SK-N-SH (cell line): ENCODE measurements around the gene TKTL1. TPM values are rescaled to one million over a fixed set of nuclear protein-coding genes. Genes with fewer than 3 reads are reported as not detected.

Experiments used
- CTCF ChIA-PET: fragments of 300-600, 350-600 bp; formaldehyde crosslinking; extraction: SDS; loops from one replicate; lab custom pipeline; 2021; lab: Yijun Ruan, JAX
- POLR2A ChIA-PET: fragments of 350-600 bp; sonication (Branson Sonifier 250); formaldehyde crosslinking; extraction: SDS; loops from one replicate; lab custom pipeline; 2020; ENCODE audit warnings: antibody characterized with exemption, inconsistent platforms; lab: Yijun Ruan, JAX
- DNase-seq: peaks from one replicate; pipeline ENCODE4 v3.0.0; 2012
- H2AFZ ChIP-seq: fragments of 200-600 bp; sonication (generic); 2 replicates; pipeline ENCODE4 v1.8.1; 2016; ENCODE audit warnings: antibody characterized with exemption, mild to moderate bottlenecking, low read depth
- H3F3A ChIP-seq: fragments of 200-600 bp; sonication (generic); replicated peaks from 2 replicates; pipeline ENCODE3; 2016; ENCODE audit warnings: antibody characterized with exemption, mild to moderate bottlenecking; ENCODE audit not compliant: insufficient read depth
- H3K27ac ChIP-seq, 2 experiments: fragments of 200-500 bp in 1 of 2; fragments of 200-600 bp in 1 of 2; sonication (Bioruptor generic) in 1 of 2; sonication (generic), shearing (Covaris generic) in 1 of 2; 2 replicates each; pipeline versions ENCODE4 v1.5.1 to v1.6.1; 2014 to 2016; ENCODE audit warnings: low read depth in 2 of 2, inconsistent platforms in 1 of 2, low read length in 1 of 2, mild to moderate bottlenecking in 1 of 2, mixed read lengths in 1 of 2
- H3K27me3 ChIP-seq: fragments of 200-600 bp; sonication (generic), shearing (Covaris generic); 2 replicates; pipeline ENCODE4 v1.6.1; 2016; ENCODE audit warnings: mixed run types; ENCODE audit not compliant: insufficient read depth
- H3K36me3 ChIP-seq, 2 experiments: fragments of 200-500 bp in 1 of 2; fragments of 200-600 bp in 1 of 2; sonication (Bioruptor generic) in 1 of 2; sonication (generic) in 1 of 2; replicated peaks in 1 of 2; 2 replicates each; pipeline versions ENCODE3 to v1.5.1; 2014 to 2016; ENCODE audit warnings: low read length in 1 of 2, mild to moderate bottlenecking in 1 of 2; ENCODE audit not compliant: insufficient read depth in 2 of 2, control insufficient read depth in 1 of 2
- H3K4me1 ChIP-seq, 2 experiments: fragments of 200-500 bp in 1 of 2; fragments of 200-600 bp in 1 of 2; sonication (Bioruptor generic) in 1 of 2; sonication (generic), shearing (Covaris generic) in 1 of 2; 2 replicates each; pipeline versions ENCODE4 v1.5.1 to v1.6.1; 2014 to 2016; ENCODE audit warnings: low read depth in 1 of 2, low read length in 1 of 2, mixed run types in 1 of 2; ENCODE audit not compliant: insufficient read depth in 2 of 2, control insufficient read depth in 1 of 2
- H3K4me2 ChIP-seq: fragments of 200-600 bp; sonication (generic), shearing (Covaris generic); 2 replicates; pipeline ENCODE4 v1.6.1; 2017; ENCODE audit warnings: mixed run types
- H3K4me3 ChIP-seq, 2 experiments: fragments of 200-500 bp in 1 of 2; fragments of 200-600 bp in 1 of 2; sonication (Bioruptor generic) in 1 of 2; sonication (generic), shearing (Covaris generic) in 1 of 2; 2 replicates each; pipeline versions ENCODE4 v1.5.1 to v1.8.1; 2014 to 2016; ENCODE audit warnings: low read depth in 2 of 2, inconsistent platforms in 1 of 2, low read length in 1 of 2, mild to moderate bottlenecking in 1 of 2, mixed read lengths in 1 of 2, moderate library complexity in 1 of 2
- H3K79me2 ChIP-seq: fragments of 200-600 bp; sonication (generic); 2 replicates; pipeline ENCODE4 v1.8.1; 2017; ENCODE audit warnings: mild to moderate bottlenecking; ENCODE audit not compliant: insufficient read depth
- H3K9ac ChIP-seq: fragments of 200-600 bp; sonication (generic); 2 replicates; pipeline ENCODE4 v1.6.1; 2017; ENCODE audit warnings: mixed run types
- H3K9me2 ChIP-seq: fragments of 200-600 bp; sonication (generic); 2 replicates; pipeline ENCODE4 v1.6.1; 2017; ENCODE audit warnings: mixed run types
- H3K9me3 ChIP-seq: fragments of 200-600 bp; sonication (generic); 2 replicates; pipeline ENCODE4 v1.6.1; 2017; ENCODE audit warnings: mixed run types, mild to moderate bottlenecking, moderate library complexity
- H4K20me1 ChIP-seq: fragments of 200-600 bp; sonication (generic); 2 replicates; pipeline ENCODE4 v1.6.1; 2017; ENCODE audit warnings: mild to moderate bottlenecking, mixed run types; ENCODE audit not compliant: insufficient read depth
- CTCF ChIP-seq: fragments of 200-600 bp; sonication (generic); IDR thresholded peaks from 2 replicates; pipeline ENCODE4 v1.6.1; 2017; ENCODE audit warnings: antibody characterized with exemption, mild to moderate bottlenecking, moderate library complexity
- EP300 ChIP-seq, 2 experiments: IDR thresholded peaks; 2 replicates each; pipeline versions ENCODE4 v1.4.0 to v1.6.1; 2012; ENCODE audit warnings: borderline replicate concordance in 1 of 2, low read depth in 1 of 2, low read length in 1 of 2
- FOXJ3 ChIP-seq: sonication (generic); formaldehyde crosslinking; IDR thresholded peaks from 2 replicates; pipeline ENCODE4 v1.5.1; 2020; ENCODE audit warnings: mild to moderate bottlenecking, missing genetic modification reagents
- GABPA ChIP-seq: IDR thresholded peaks from 2 replicates; pipeline ENCODE4 v1.4.0; 2012; ENCODE audit warnings: low read depth, mild to moderate bottlenecking
- MAX ChIP-seq: IDR thresholded peaks from 2 replicates; pipeline ENCODE4 v1.4.0; 2012; ENCODE audit warnings: low read depth
- NFIC ChIP-seq: IDR thresholded peaks from 2 replicates; pipeline ENCODE4 v1.4.0; 2012; ENCODE audit warnings: borderline replicate concordance
- PBX3 ChIP-seq: IDR thresholded peaks from 2 replicates; pipeline ENCODE4; 2012
- RFX5 ChIP-seq: IDR thresholded peaks from 2 replicates; pipeline ENCODE4 v1.6.1; 2012; ENCODE audit warnings: mild to moderate bottlenecking, improper control_type of control experiment, low read length
- RXRA ChIP-seq: IDR thresholded peaks from 2 replicates; pipeline ENCODE4 v1.4.0; 2012; ENCODE audit warnings: low read depth, mild to moderate bottlenecking, borderline replicate concordance
- SIN3A ChIP-seq: IDR thresholded peaks from 2 replicates; pipeline ENCODE4 v1.6.1; 2012; ENCODE audit warnings: low read depth, mild to moderate bottlenecking, low read length, moderate library complexity, borderline replicate concordance
- SMC3 ChIP-seq: IDR thresholded peaks from 2 replicates; pipeline ENCODE4 v1.6.1; 2012; ENCODE audit warnings: low read depth, low read length, improper control_type of control experiment
- TCF12 ChIP-seq: IDR thresholded peaks from 2 replicates; pipeline ENCODE4 v1.4.0; 2012
- USF2 ChIP-seq: fragments of 150-350 bp; IDR thresholded peaks from 2 replicates; pipeline ENCODE4 v1.6.1; 2017; ENCODE audit warnings: antibody characterized with exemption, low read length, low read depth, borderline replicate concordance
- WGBS: methylation state at CpG from one replicate; pipeline ENCODE4 v1.1.6; 2017; ENCODE audit warnings: low lambda C conversion rate; 5-methylcytosine and 5-hydroxymethylcytosine counted together
- polyA plus RNA-seq, 3 experiments: library from polyadenylated mRNA; depleted of rRNA; stranded (reverse); fragments of >200 nt; gene quantifications; 2 replicates each; pipeline ENCODE4 v1.2.3, GENCODE V29; 2012

Gene TKTL1
- polyA plus RNA-seq, 1 of the 3 experiments (the other 2 are of a cell fraction): not detected

- Histone ChIP-seq H3K9me3 (no peaks in the 10 kb centered on the region), H3K4me3 (no peak overlapping the region), H3F3A (no peaks in the 10 kb centered on the region), H3K9ac (no peak overlapping the region), H3K27ac (no peak overlapping the region), H4K20me1 (no peaks in the 10 kb centered on the region), H3K27me3 (peaks cover 61% of the 10 kb centered on the region), H2AFZ (no peak overlapping the region), H3K9me2 (no peaks in the 10 kb centered on the region), H3K4me2 (no peak overlapping the region), H3K36me3 (no peaks in the 10 kb centered on the region), H3K4me1 (peaks cover 0 to 5% of the 10 kb centered on the region in 2 experiments; a peak in 1 of 4 replicates), H3K79me2 (no peaks in the 10 kb centered on the region)
- TF ChIP-seq USF2 (no peak), NFIC (no peak), GABPA (no peak), MAX (no peak), RXRA (no peak), SMC3 (no peak), SIN3A (no peak), CTCF (no peak), EP300 (IDR thresholded peaks at IDR 0.05; ENCODE audit: borderline replicate concordance in 1 of 2, low read depth in 1 of 2, low read length in 1 of 2) (no peak), PBX3 (no peak), TCF12 (no peak)
- 48% methylated on average over 16 of the region's 19 CpGs for WGBS
- no peak for DNase-seq
- CTCF ChIA-PET: interaction anchor here (1.3 kb wide), 1 partner anchor 9 kb away, joined by 4 read pairs; no protein-coding TSS in a partner anchor
- POLR2A ChIA-PET: no interaction called here
Observed at GRCh38 chrX:154310616-154311536, 15.3 kb downstream of the TKTL1 start.

- H3K4me3 ChIP-seq: no peak overlapping the region
- H3K27ac ChIP-seq: no peak overlapping the region
- POLR2A ChIA-PET: no interaction called here
- H3F3A ChIP-seq: no peaks in the 10 kb centered on the region
- no peaks in the 10 kb centered on the region for H3K9me3 ChIP-seq
- no peaks in the 10 kb centered on the region for H3K9me2 ChIP-seq
- no peaks in the 10 kb centered on the region for H3K36me3 ChIP-seq
- no peak overlapping the region for H3K4me2 ChIP-seq
- H3K9ac ChIP-seq: no peak overlapping the region
- H3K79me2 ChIP-seq: no peaks in the 10 kb centered on the region
- CTCF ChIA-PET: interaction anchor here (1.8 kb wide), 1 partner anchor 176 kb away, joined by 5 read pairs; no protein-coding TSS in a partner anchor
- TF ChIP-seq SIN3A (no peak), RFX5 (no peak), TCF12 (no peak), CTCF (no peak), FOXJ3 (no peak)
- H3K4me1 ChIP-seq: peaks cover 0 to 5% of the 10 kb centered on the region in 2 experiments; a peak in 1 of 4 replicates
- 35% methylated on average over 7 of the region's 7 CpGs for WGBS
- H4K20me1 ChIP-seq: no peaks in the 10 kb centered on the region
- DNase-seq: no peak
- H2AFZ ChIP-seq: no peak overlapping the region
- peaks cover 49% of the 10 kb centered on the region for H3K27me3 ChIP-seq
Observed at GRCh38 chrX:154312116-154312515, 16.5 kb downstream of the TKTL1 start.
